GM21529 (cell line): ENCODE measurements around the gene FANCD2OS.
"Not testable (repeated sequence)": the region's sequence is repeated elsewhere in the genome, so short reads cannot be mapped to it uniquely, and the experiment has no call there.

Experiments
- ATAC-seq: cut with Tn5 transposase; IDR thresholded peaks from one replicate; pipeline ENCODE4 v1.9.1; 2021; ENCODE audit not compliant: unreplicated experiment

Gene FANCD2OS

GRCh38 chr3:10093678-10094077 is 14.4 kb downstream of the FANCD2OS start:
- no peak for ATAC-seq

GRCh38 chr3:10091387-10091786 is 16.7 kb downstream of the FANCD2OS start:
- not testable (repeated sequence) for ATAC-seq

- ATAC-seq, result not testable (repeated sequence)
These were observed 17.3 kb downstream of the FANCD2OS start for GRCh38 chr3:10090774-10091173.

DNA sequence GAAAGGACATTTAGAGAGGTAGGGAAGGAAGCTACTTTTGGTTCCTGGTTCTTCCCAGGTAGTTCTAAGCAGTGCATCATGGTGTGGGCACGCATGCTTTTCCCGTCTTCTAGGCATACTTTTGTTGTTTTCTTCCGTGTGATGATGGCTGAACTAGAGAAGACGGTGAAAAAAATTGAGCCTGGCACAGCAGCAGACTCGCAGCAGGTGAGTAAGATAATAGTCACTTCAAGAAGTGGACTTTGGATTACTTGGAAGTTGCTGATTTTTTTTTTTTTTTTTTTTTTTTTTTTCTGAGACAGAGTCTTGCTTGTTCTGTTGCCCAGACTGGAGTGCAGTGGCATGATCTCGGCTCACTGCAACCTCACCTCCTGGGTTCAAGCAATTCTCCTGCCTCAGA is 17.9 kb downstream of the FANCD2OS start:
- ATAC-seq, result no peak

DNA sequence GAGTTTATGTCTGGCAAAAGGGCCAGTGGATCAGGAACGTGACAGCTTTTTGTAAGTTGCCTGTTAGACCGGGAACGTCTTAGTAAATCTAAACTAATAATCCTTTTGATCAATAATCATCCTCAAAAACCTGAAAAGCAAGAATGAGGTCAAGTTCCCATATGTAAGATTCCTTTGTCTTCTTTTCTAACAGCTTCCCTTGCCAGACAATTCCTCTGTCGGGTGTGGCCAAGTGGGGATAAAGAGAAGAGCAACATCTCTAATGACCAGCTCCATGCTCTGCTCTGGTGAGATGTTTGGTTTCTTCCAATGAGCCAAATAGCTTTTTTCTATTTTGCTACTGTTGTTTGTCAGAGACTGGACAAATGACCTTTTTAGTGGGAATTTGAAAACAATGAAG is 19.8 kb downstream of the FANCD2OS start:
- no peak for ATAC-seq

GRCh38 chr3:10085738-10086137 is 22.3 kb downstream of the FANCD2OS start:
- no peak for ATAC-seq

DNA sequence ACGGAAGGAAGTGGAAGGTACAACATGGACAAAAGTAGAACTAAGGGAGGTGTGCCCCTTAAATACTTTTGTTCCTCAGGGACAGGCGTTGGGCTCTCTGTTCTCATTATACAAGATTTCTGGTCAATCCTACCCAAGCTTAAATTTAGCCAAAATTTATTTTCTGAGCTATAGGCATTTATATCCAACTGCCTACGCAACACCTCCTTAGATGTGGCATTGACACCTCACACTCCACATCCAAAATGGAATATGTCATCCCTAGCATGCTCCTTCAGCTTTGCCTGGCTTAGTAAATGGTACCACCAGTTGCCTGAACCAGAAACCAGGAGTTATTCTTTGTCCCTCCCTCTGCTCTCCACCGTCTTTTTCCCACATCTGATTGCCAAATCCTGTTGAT is 26.2 kb downstream of the FANCD2OS start:
- ATAC-seq, result no peak

DNA sequence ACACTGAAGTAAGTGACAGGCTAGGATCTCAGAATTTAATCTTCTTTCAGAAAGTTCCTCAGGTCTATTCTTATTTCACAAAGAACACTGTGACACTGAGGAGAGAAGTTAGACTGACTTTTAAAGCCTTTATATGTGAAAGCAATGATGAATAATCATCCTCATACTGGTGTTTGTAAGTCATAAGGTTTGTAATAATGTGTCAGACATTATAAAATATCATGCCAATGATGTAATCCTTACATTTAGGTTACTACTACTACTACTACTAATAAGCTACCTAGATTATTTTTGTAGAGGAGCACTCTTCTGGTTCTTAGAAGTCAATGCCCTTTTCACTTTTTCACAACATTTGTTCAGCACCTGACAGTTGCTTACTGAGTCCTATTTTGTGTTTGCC is 33.4 kb downstream of the FANCD2OS start:
- ATAC-seq, result no peak

- not testable (repeated sequence) for ATAC-seq
These were observed 38.0 kb downstream of the FANCD2OS start for GRCh38 chr3:10070077-10070476.

DNA sequence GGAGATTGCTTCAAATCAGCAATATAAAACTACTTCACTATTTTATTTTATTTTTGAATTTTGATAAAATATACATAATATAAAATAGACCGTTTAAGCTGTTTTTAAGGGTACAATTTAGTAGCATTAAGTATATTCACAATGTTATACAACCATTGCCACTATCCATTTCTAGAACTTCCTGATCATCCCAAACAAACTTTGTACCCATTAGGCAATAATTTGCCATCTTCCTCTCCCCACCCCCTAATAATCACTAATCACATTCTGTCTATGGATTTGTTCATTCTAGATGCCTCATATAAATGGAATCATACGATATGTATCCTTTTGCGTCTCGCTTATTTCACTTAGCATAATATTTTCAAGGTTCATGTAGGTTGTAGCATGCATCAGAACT is 53.0 kb downstream of the FANCD2OS start:
- ATAC-seq, result no peak
